Trophoblast cell (in vitro differentiated cells and primary cell): ENCODE data around the gene ATL2.
"Not testable (repeated sequence)": the region's sequence is repeated elsewhere in the genome, so short reads cannot be mapped to it uniquely, and the experiment has no call there.

ENCODE experiments used
- DNase-seq, 2 donors: peaks; one replicate each; pipeline ENCODE4 v3.0.0-alpha.2; 2016
- H2AFZ ChIP-seq: 2 replicates; pipeline ENCODE4 v1.6.1; 2013; ENCODE audit warnings: low read length, moderate library complexity, mild to moderate bottlenecking; ENCODE audit not compliant: insufficient read depth, poor library complexity
- H2AK5ac ChIP-seq: 2 replicates; pipeline ENCODE4 v1.6.1; 2013; ENCODE audit warnings: mild to moderate bottlenecking, low read length
- H2BK120ac ChIP-seq: 2 replicates; pipeline ENCODE4 v1.6.1; 2013; ENCODE audit warnings: low read length, mild to moderate bottlenecking, moderate library complexity; ENCODE audit not compliant: insufficient read depth, poor library complexity
- H2BK12ac ChIP-seq: 2 replicates; pipeline ENCODE4 v1.6.1; 2013; ENCODE audit warnings: mild to moderate bottlenecking, low read length, moderate library complexity
- H2BK5ac ChIP-seq: 2 replicates; pipeline ENCODE4 v1.6.1; 2013; ENCODE audit warnings: low read length, low read depth, moderate library complexity, mild to moderate bottlenecking; ENCODE audit not compliant: poor library complexity
- H3K14ac ChIP-seq: 2 replicates; pipeline ENCODE4 v1.6.1; 2013; ENCODE audit warnings: mild to moderate bottlenecking, low read length
- H3K18ac ChIP-seq: 2 replicates; pipeline ENCODE4 v1.6.1; 2013; ENCODE audit warnings: mild to moderate bottlenecking, low read length
- H3K23ac ChIP-seq: 2 replicates; pipeline ENCODE4 v1.6.1; 2013; ENCODE audit warnings: low read length
- H3K27ac ChIP-seq: 2 replicates; pipeline ENCODE4 v1.5.1; 2013; ENCODE audit warnings: low read depth, mild to moderate bottlenecking, inconsistent platforms, low read length, moderate library complexity
- H3K27me3 ChIP-seq: 2 replicates; pipeline ENCODE4 v1.6.1; 2013; ENCODE audit warnings: inconsistent platforms, mild to moderate bottlenecking, low read length, moderate library complexity; ENCODE audit not compliant: insufficient read depth
- H3K36me3 ChIP-seq, 2 experiments: 1 replicate in 1 of 2; 2 replicates in 1 of 2; pipeline ENCODE4 v1.6.1; 2013; ENCODE audit warnings: low read length in 2 of 2, mild to moderate bottlenecking in 2 of 2, moderate library complexity in 1 of 2; ENCODE audit not compliant: insufficient read depth in 2 of 2, control insufficient read depth in 1 of 2
- H3K4ac ChIP-seq: 2 replicates; pipeline ENCODE4 v1.6.1; 2013; ENCODE audit warnings: low read depth, mild to moderate bottlenecking, low read length, moderate library complexity
- H3K4me1 ChIP-seq, 2 experiments: 1 replicate in 1 of 2; 2 replicates in 1 of 2; pipeline ENCODE4 v1.6.1; 2013; ENCODE audit warnings: low read length in 2 of 2, mild to moderate bottlenecking in 2 of 2, moderate library complexity in 1 of 2; ENCODE audit not compliant: insufficient read depth in 2 of 2, control insufficient read depth in 1 of 2
- H3K4me2 ChIP-seq: 2 replicates; pipeline ENCODE4 v1.6.1; 2013; ENCODE audit warnings: inconsistent platforms, mild to moderate bottlenecking, low read length, moderate library complexity
- H3K4me3 ChIP-seq: 2 replicates; pipeline ENCODE4 v1.5.1; 2013; ENCODE audit warnings: mild to moderate bottlenecking, low read depth, low read length, inconsistent platforms
- H3K79me1 ChIP-seq: one replicate; pipeline ENCODE4 v1.6.1; 2013; ENCODE audit warnings: low read length
- H3K79me2 ChIP-seq: 2 replicates; pipeline ENCODE4 v1.6.1; 2013; ENCODE audit warnings: low read length, mild to moderate bottlenecking; ENCODE audit not compliant: control insufficient read depth, insufficient read depth, poor library complexity
- H3K9ac ChIP-seq: 2 replicates; pipeline ENCODE4 v1.6.1; 2013; ENCODE audit warnings: mild to moderate bottlenecking, low read length
- H3K9me3 ChIP-seq: 2 replicates; pipeline ENCODE4 v1.6.1; 2013; ENCODE audit warnings: low read depth, mild to moderate bottlenecking, control low read depth, inconsistent platforms, low read length; ENCODE audit not compliant: insufficient read depth
- H4K12ac ChIP-seq: 2 replicates; pipeline ENCODE4 v1.6.1; 2013; ENCODE audit warnings: low read depth, mild to moderate bottlenecking, low read length, moderate library complexity
- H4K8ac ChIP-seq: 2 replicates; pipeline ENCODE4 v1.6.1; 2013; ENCODE audit warnings: low read depth, mild to moderate bottlenecking, low read length, moderate library complexity
- H4K91ac ChIP-seq: one replicate; pipeline ENCODE4 v1.6.1; 2013; ENCODE audit warnings: low read depth, mild to moderate bottlenecking, low read length, moderate library complexity
- WGBS: extraction: QIAGEN DNeasy Blood & Tissue Kit; methylation state at CpG from one replicate; pipeline ENCODE4 v1.1.7; 2013; ENCODE audit warnings: missing lambda C conversion rate; ENCODE audit not compliant: insufficient read length, insufficient coverage; ENCODE audit errors: extremely low coverage; 5-methylcytosine and 5-hydroxymethylcytosine counted together

Gene ATL2

GRCh38 chr2:38386821-38387220 is 9.7 kb upstream of the ATL2 start:
- Histone ChIP-seq H3K23ac (no peak overlapping the region), H2AFZ (no peak overlapping the region), H2BK120ac (no peak overlapping the region), H4K12ac (no peak overlapping the region), H3K14ac (no peak overlapping the region), H3K27me3 (no peaks in the 10 kb centered on the region), H3K79me2 (no peaks in the 10 kb centered on the region), H3K18ac (no peak overlapping the region), H2AK5ac (no peak overlapping the region), H3K4me3 (no peak overlapping the region), H3K9ac (no peak overlapping the region), H3K4me2 (no peak overlapping the region), H3K4me1 (no peaks in the 10 kb centered on the region), H2BK5ac (no peak overlapping the region), H4K91ac (no peak overlapping the region), H3K79me1 (no peaks in the 10 kb centered on the region), H3K36me3 (no peaks in the 10 kb centered on the region), H3K9me3 (no peaks in the 10 kb centered on the region), H4K8ac (no peak overlapping the region), H2BK12ac (no peak overlapping the region), H3K4ac (no peak overlapping the region), H3K27ac (no peak overlapping the region)
- WGBS, result no CpG with 5 or more reads among the region's 7 CpGs
- DNase-seq, result no peak

GRCh38 chr2:38386377-38386776 is 9.3 kb upstream of the ATL2 start:
- Histone ChIP-seq H2AFZ (no peak overlapping the region), H3K4me1 (no peaks in the 10 kb centered on the region), H3K79me2 (no peaks in the 10 kb centered on the region), H3K4me3 (no peak overlapping the region), H2BK12ac (no peak overlapping the region), H3K27ac (no peak overlapping the region), H3K9me3 (no peaks in the 10 kb centered on the region), H4K91ac (no peak overlapping the region), H3K27me3 (no peaks in the 10 kb centered on the region), H2BK5ac (no peak overlapping the region), H3K79me1 (no peaks in the 10 kb centered on the region), H3K18ac (no peak overlapping the region), H3K14ac (no peak overlapping the region), H4K12ac (no peak overlapping the region), H2AK5ac (no peak overlapping the region), H3K23ac (no peak overlapping the region), H3K4ac (no peak overlapping the region), H4K8ac (no peak overlapping the region), H3K4me2 (no peak overlapping the region), H3K9ac (no peak overlapping the region), H2BK120ac (no peak overlapping the region), H3K36me3 (no peaks in the 10 kb centered on the region)
- no CpG with 5 or more reads among the region's 2 CpGs for WGBS
- DNase-seq, result no peak

GRCh38 chr2:38384338-38384737 is 7.3 kb upstream of the ATL2 start:
- Histone ChIP-seq H3K79me1 (no peaks in the 10 kb centered on the region), H3K9ac (no peak overlapping the region), H4K8ac (no peak overlapping the region), H2BK120ac (no peak overlapping the region), H3K36me3 (no peaks in the 10 kb centered on the region), H3K18ac (no peak overlapping the region), H3K4ac (no peak overlapping the region), H2BK5ac (no peak overlapping the region), H2BK12ac (no peak overlapping the region), H3K79me2 (no peaks in the 10 kb centered on the region), H2AFZ (no peak overlapping the region), H3K27ac (no peak overlapping the region), H4K91ac (no peak overlapping the region), H3K23ac (no peak overlapping the region), H3K4me2 (no peak overlapping the region), H2AK5ac (no peak overlapping the region), H3K14ac (no peak overlapping the region), H3K4me1 (peaks cover 0 to 2% of the 10 kb centered on the region in 2 experiments), H3K27me3 (no peaks in the 10 kb centered on the region), H3K4me3 (no peak overlapping the region), H3K9me3 (no peaks in the 10 kb centered on the region), H4K12ac (no peak overlapping the region)
- no CpG with 5 or more reads among the region's 3 CpGs for WGBS
- DNase-seq, result no peak

GRCh38 chr2:38383741-38384140 is 6.7 kb upstream of the ATL2 start:
- H2AK5ac ChIP-seq, H3K23ac ChIP-seq, H3K4ac ChIP-seq, H3K36me3 ChIP-seq, H4K12ac ChIP-seq, H3K14ac ChIP-seq, H2BK120ac ChIP-seq, H4K91ac ChIP-seq, H4K8ac ChIP-seq, H3K9ac ChIP-seq, H3K4me2 ChIP-seq, H2BK12ac ChIP-seq, H3K4me1 ChIP-seq, H3K27me3 ChIP-seq, DNase-seq, H2BK5ac ChIP-seq, H3K27ac ChIP-seq, H3K18ac ChIP-seq, H2AFZ ChIP-seq, H3K79me2 ChIP-seq, H3K4me3 ChIP-seq, H3K79me1 ChIP-seq, H3K9me3 ChIP-seq: not testable (repeated sequence)
- WGBS, result no CpG with 5 or more reads among the region's 6 CpGs
